HepG2 (cell line): ENCODE results near the gene FLAD1. TPM values are rescaled to one million over a fixed set of nuclear protein-coding genes. Genes with fewer than 3 reads are reported as not detected.

Source experiments
- ATRX ChIP-seq: sonication (generic); formaldehyde crosslinking; IDR thresholded peaks from 2 replicates; pipeline ENCODE4 v1.4.0; 2020; ENCODE audit warnings: missing genetic modification reagents, borderline replicate concordance
- BCL6 ChIP-seq: IDR thresholded peaks from 2 replicates; pipeline ENCODE4 v1.6.1; 2016; ENCODE audit warnings: missing genetic modification reagents, missing compliant biosample characterization
- CBFB ChIP-seq: sonication (generic); formaldehyde crosslinking; IDR thresholded peaks from 2 replicates; pipeline ENCODE4 v1.4.0; 2020; ENCODE audit warnings: missing genetic modification reagents
- CENPT ChIP-seq: sonication (generic); formaldehyde crosslinking; IDR thresholded peaks from 2 replicates; pipeline ENCODE4 v1.8.0; 2022; ENCODE audit warnings: low read depth, mild to moderate bottlenecking, moderate library complexity, missing genetic modification reagents
- FOXJ3 ChIP-seq: sonication (generic); formaldehyde crosslinking; IDR thresholded peaks from 2 replicates; pipeline ENCODE4 v1.4.0; 2020; ENCODE audit warnings: missing genetic modification reagents, mild to moderate bottlenecking, borderline replicate concordance
- GMEB2 ChIP-seq: IDR thresholded peaks from 2 replicates; pipeline ENCODE4 v1.6.1; 2016; ENCODE audit warnings: missing biosample characterization, missing genetic modification reagents, low read depth
- HHEX ChIP-seq: IDR thresholded peaks from 2 replicates; pipeline ENCODE4 v1.6.1; 2016; ENCODE audit warnings: control low read depth
- HOXA9 ChIP-seq: sonication (generic); formaldehyde crosslinking; IDR thresholded peaks from 2 replicates; pipeline ENCODE4 v1.8.1; 2022; ENCODE audit warnings: missing genetic modification reagents, mild to moderate bottlenecking, moderate library complexity, borderline replicate concordance
- IRF9 ChIP-seq: sonication (generic); formaldehyde crosslinking; IDR thresholded peaks from 2 replicates; pipeline ENCODE4 v1.8.0; 2022; ENCODE audit warnings: missing genetic modification reagents, mild to moderate bottlenecking, borderline replicate concordance
- JUND ChIP-seq: sonication (generic); formaldehyde crosslinking; IDR thresholded peaks from 2 replicates; pipeline ENCODE4 v1.8.0; 2022; ENCODE audit warnings: mild to moderate bottlenecking, missing genetic modification reagents
- KAT7 ChIP-seq: IDR thresholded peaks from 2 replicates; pipeline ENCODE4 v1.6.1; 2018; ENCODE audit warnings: borderline replicate concordance, missing compliant biosample characterization
- MTF2 ChIP-seq: sonication (generic); formaldehyde crosslinking; IDR thresholded peaks from 2 replicates; pipeline ENCODE4 v1.5.0; 2020; ENCODE audit warnings: missing genetic modification reagents, borderline replicate concordance
- PHB2 ChIP-seq: fragments of 450-650 bp; IDR thresholded peaks from 2 replicates; pipeline ENCODE4 v1.6.1; 2018; ENCODE audit not compliant: partially characterized antibody
- RAD51 ChIP-seq: fragments of 450-650 bp; IDR thresholded peaks from 2 replicates; pipeline ENCODE4 v1.6.1; 2016; ENCODE audit warnings: borderline replicate concordance
- SP1 ChIP-seq, 2 experiments: fragments of 450-650 bp in 1 of 2; sonication (generic) in 1 of 2; formaldehyde crosslinking in 1 of 2; IDR thresholded peaks; 2 replicates each; pipeline versions ENCODE4 v1.4.0 to v1.6.1; 2016 to 2020; ENCODE audit warnings: missing genetic modification reagents in 1 of 2
- TFDP1 ChIP-seq: IDR thresholded peaks from 2 replicates; pipeline ENCODE4 v1.6.1; 2016; ENCODE audit warnings: missing compliant biosample characterization, missing genetic modification reagents, borderline replicate concordance
- ZFP36L2 ChIP-seq: sonication (generic); formaldehyde crosslinking; IDR thresholded peaks from 2 replicates; pipeline ENCODE4 v1.4.0; 2020; ENCODE audit warnings: missing genetic modification reagents
- ZNF253 ChIP-seq: sonication (generic); formaldehyde crosslinking; IDR thresholded peaks from 2 replicates; pipeline ENCODE4 v1.8.0; 2022; ENCODE audit warnings: mild to moderate bottlenecking, missing genetic modification reagents, borderline replicate concordance
- ZNF354B ChIP-seq: sonication (generic); formaldehyde crosslinking; IDR thresholded peaks from 2 replicates; pipeline ENCODE4 v1.8.0; 2022; ENCODE audit warnings: mild to moderate bottlenecking, missing genetic modification reagents
- ZSCAN29 ChIP-seq: sonication (generic); formaldehyde crosslinking; conservative IDR thresholded peaks from 2 replicates; pipeline ENCODE4 v1.4.0; 2020; ENCODE audit warnings: mild to moderate bottlenecking, missing genetic modification reagents
- polyA plus RNA-seq, 8 experiments: library from polyadenylated mRNA; depleted of rRNA in 3 of 8; stranded (reverse) in 7 of 8; unstranded in 1 of 8; fragments of >200 nt; fragmentation: Illumina TruSeq in 4 of 8; extraction: Trizol in 4 of 8; gene quantifications; 2 replicates each; pipeline versions ENCODE4 v1.2.1 to v1.2.3, GENCODE V29; 2011 to 2016; ENCODE audit warnings: low read depth in 4 of 8, missing spikeins in 1 of 8, mixed read lengths in 1 of 8; ENCODE audit not compliant: insufficient read depth in 1 of 8
- total RNA-seq, 5 experiments: library from RNA; depleted of rRNA; stranded (reverse); fragments of >200 nt; fragmentation: Illumina TruSeq; extraction: Trizol; gene quantifications; 2 replicates each; pipeline ENCODE4 v1.2.3, GENCODE V29; 2016; ENCODE audit warnings: low read depth in 1 of 5
- TF ChIP-seq, protein P1 (sequence below): sonication (generic); formaldehyde crosslinking; IDR thresholded peaks from 2 replicates; pipeline ENCODE4 v1.4.0; 2020; ENCODE audit warnings: missing genetic modification reagents

FLAD1 gene
- total and polyA plus RNA-seq, 2 of the 13 experiments (the other 11 are each of a cell fraction or from before 2014, with no cell fraction given) = 25.9 to 32.8 TPM

GRCh38 chr1:154974102-154974807 is 8.9 kb upstream of the FLAD1 start, which contains the start of gene CKS1B (continued):
- no peak for TF ChIP-seq SP1 (IDR thresholded peaks at IDR 0.05)
- 0 out of 2 replicates have a peak, but pooled peaks have one; percentile 56 for TF ChIP-seq SP1 (CRISPR knock-in tag; IDR thresholded peaks at IDR 0.05)
- TF ChIP-seq HOXA9 (CRISPR knock-in tag) = no peak
- no peak for TF ChIP-seq MTF2 (CRISPR knock-in tag)
- TF ChIP-seq KAT7 = 0 out of 2 replicates have a peak, but pooled peaks have one; percentile 12
- TF ChIP-seq ZNF354B (CRISPR knock-in tag) = peak; percentile 61; the same call in 1 of the 2 replicates
- TF ChIP-seq ZFP36L2 (CRISPR knock-in tag) = no peak
- TF ChIP-seq IRF9 (CRISPR knock-in tag) = no peak; the same call in 1 of the 2 replicates
- 0 out of 2 replicates have a peak, but pooled peaks have one; percentile 37 for TF ChIP-seq JUND (CRISPR knock-in tag)
- no peak for TF ChIP-seq ZSCAN29 (CRISPR knock-in tag)
- peak; percentile 55; the same call in 1 of the 2 replicates for TF ChIP-seq GMEB2
- no peak for TF ChIP-seq PHB2
- TF ChIP-seq, protein P1, sequence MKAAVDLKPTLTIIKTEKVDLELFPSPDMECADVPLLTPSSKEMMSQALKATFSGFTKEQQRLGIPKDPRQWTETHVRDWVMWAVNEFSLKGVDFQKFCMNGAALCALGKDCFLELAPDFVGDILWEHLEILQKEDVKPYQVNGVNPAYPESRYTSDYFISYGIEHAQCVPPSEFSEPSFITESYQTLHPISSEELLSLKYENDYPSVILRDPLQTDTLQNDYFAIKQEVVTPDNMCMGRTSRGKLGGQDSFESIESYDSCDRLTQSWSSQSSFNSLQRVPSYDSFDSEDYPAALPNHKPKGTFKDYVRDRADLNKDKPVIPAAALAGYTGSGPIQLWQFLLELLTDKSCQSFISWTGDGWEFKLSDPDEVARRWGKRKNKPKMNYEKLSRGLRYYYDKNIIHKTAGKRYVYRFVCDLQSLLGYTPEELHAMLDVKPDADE (CRISPR knock-in tag) = no peak
- TF ChIP-seq CENPT (CRISPR knock-in tag) = peak; percentile 82; the same call in 1 of the 2 replicates
- TF ChIP-seq FOXJ3 (CRISPR knock-in tag) = no peak
- no peak for TF ChIP-seq ZNF253 (CRISPR knock-in tag)
- TF ChIP-seq TFDP1 = peak; percentile 99
- TF ChIP-seq RAD51 = no peak
- no peak for TF ChIP-seq ATRX (CRISPR knock-in tag)
- no peak for TF ChIP-seq BCL6 (CRISPR knock-in tag)
- no peak for TF ChIP-seq HHEX (CRISPR knock-in tag)
- TF ChIP-seq CBFB (CRISPR knock-in tag) = 0 out of 2 replicates have a peak, but pooled peaks have one; percentile 57
